DND-41 (cell line): Measurements from ENCODE around the gene COQ5.

Experiments
- ATAC-seq: fragments of 200-7000 bp; cut with Tn5 transposase; 3 replicates; pipeline ENCODE4 v1.9.1; 2021; ENCODE audit warnings: low read depth; ENCODE audit not compliant: insufficient read depth
- DNase-seq: peaks from one replicate; pipeline ENCODE4 v3.0.0-alpha.2; 2020
- H2AFZ ChIP-seq: 2 replicates; pipeline ENCODE4 v1.6.0; 2012; ENCODE audit warnings: low read depth, low read length
- H3K27ac ChIP-seq: 2 replicates; pipeline ENCODE4 v1.5.1; 2012; ENCODE audit warnings: low read length, inconsistent platforms
- H3K27me3 ChIP-seq: fragments of 200-600 bp; sonication (generic); 2 replicates; pipeline ENCODE4 v1.6.0; 2012; ENCODE audit warnings: low read length, mild to moderate bottlenecking, inconsistent platforms; ENCODE audit not compliant: insufficient read depth, poor library complexity
- H3K36me3 ChIP-seq: 2 replicates; pipeline ENCODE4 v1.5.1; 2012; ENCODE audit warnings: low read length, inconsistent platforms; ENCODE audit not compliant: insufficient read depth
- H3K4me1 ChIP-seq: 2 replicates; pipeline ENCODE4 v1.5.1; 2012; ENCODE audit warnings: mild to moderate bottlenecking, low read length; ENCODE audit not compliant: insufficient read depth
- H3K4me2 ChIP-seq: 2 replicates; pipeline ENCODE4 v1.6.0; 2012; ENCODE audit warnings: mild to moderate bottlenecking, moderate library complexity, low read length, inconsistent platforms; ENCODE audit not compliant: insufficient read depth
- H3K4me3 ChIP-seq, 2 experiments: fragments of 200-600 bp in 1 of 2; shearing (Covaris generic) in 1 of 2; 2 replicates each; pipeline ENCODE4 v1.5.1; 2012 to 2016; ENCODE audit warnings: inconsistent platforms in 2 of 2, low read length in 2 of 2, mild to moderate bottlenecking in 2 of 2, low read depth in 1 of 2, moderate library complexity in 1 of 2
- H3K79me2 ChIP-seq: 2 replicates; pipeline ENCODE4 v1.6.0; 2012; ENCODE audit warnings: low read length, inconsistent platforms; ENCODE audit not compliant: insufficient read depth
- H3K9ac ChIP-seq: 2 replicates; pipeline ENCODE4 v1.6.0; 2012; ENCODE audit warnings: low read depth, mild to moderate bottlenecking, inconsistent platforms, low read length, moderate library complexity
- H3K9me3 ChIP-seq: 2 replicates; pipeline ENCODE4 v1.5.1; 2012; ENCODE audit warnings: low read length, moderate library complexity, mild to moderate bottlenecking, inconsistent platforms; ENCODE audit not compliant: insufficient read depth, severe bottlenecking
- H4K20me1 ChIP-seq: 2 replicates; pipeline ENCODE4 v1.6.0; 2012; ENCODE audit warnings: low read length; ENCODE audit not compliant: insufficient read depth
- CTCF ChIP-seq: IDR thresholded peaks from 2 replicates; pipeline ENCODE4 v1.5.1; 2012; ENCODE audit warnings: borderline replicate concordance, low read length, moderate library complexity, mild to moderate bottlenecking; ENCODE audit not compliant: poor library complexity, severe bottlenecking; ENCODE audit errors: extremely low read depth
- EZH2 ChIP-seq: IDR thresholded peaks from 3 replicates; pipeline ENCODE4 v1.6.1; 2012; ENCODE audit warnings: borderline replicate concordance, low read depth, mild to moderate bottlenecking, moderate library complexity, low read length, inconsistent platforms; ENCODE audit not compliant: severe bottlenecking

Gene COQ5

GRCh38 chr12:120497524-120498150, 31.3 kb downstream of the COQ5 start:
- Histone ChIP-seq H3K9ac (peak overlapping the region; percentile 62), H2AFZ (no peak overlapping the region), H4K20me1 (peaks cover 25% of the 10 kb centered on the region), H3K4me2 (peak overlapping the region; percentile 89), H3K36me3 (peaks cover 35% of the 10 kb centered on the region), H3K9me3 (no peaks in the 10 kb centered on the region), H3K4me3 (peak overlapping the region; percentile 89 to 90), H3K27me3 (no peaks in the 10 kb centered on the region), H3K4me1 (peaks cover 25% of the 10 kb centered on the region), H3K79me2 (peaks cover 37% of the 10 kb centered on the region), H3K27ac (peak overlapping the region; percentile 63; the same call in 1 of the 2 replicates)
- DNase-seq (no peak), ATAC-seq (no peak)
- TF ChIP-seq CTCF: no peak
- no peak for TF ChIP-seq EZH2

GRCh38 chr12:120496413-120497340, 32.3 kb downstream of the COQ5 start:
- Histone ChIP-seq H2AFZ (peak overlapping the region; percentile 67), H3K27ac (peak overlapping the region; percentile 66), H3K4me3 (peak overlapping the region; percentile 89 to 90), H3K36me3 (peaks cover 35% of the 10 kb centered on the region), H3K9ac (peak overlapping the region; percentile 62), H3K79me2 (peaks cover 37% of the 10 kb centered on the region), H3K4me2 (peak overlapping the region; percentile 89), H3K9me3 (no peaks in the 10 kb centered on the region), H3K4me1 (peaks cover 25% of the 10 kb centered on the region), H3K27me3 (no peaks in the 10 kb centered on the region), H4K20me1 (peaks cover 25% of the 10 kb centered on the region)
- peak; percentile 39 for TF ChIP-seq CTCF
- no peak for TF ChIP-seq EZH2
- ATAC-seq (peak; percentile 33), DNase-seq (peak; percentile 66)

- Histone ChIP-seq H3K9me3 (no peaks in the 10 kb centered on the region), H2AFZ (peak within 1 kb of the TSS; percentile 67), H4K20me1 (peaks cover 25% of the 10 kb centered on the region), H3K27me3 (no peaks in the 10 kb centered on the region), H3K4me1 (peaks cover 25% of the 10 kb centered on the region), H3K4me3 (peak within 1 kb of the TSS; percentile 89 to 90), H3K79me2 (peaks cover 37% of the 10 kb centered on the region), H3K36me3 (peaks cover 32% of the 10 kb centered on the region), H3K9ac (peak within 1 kb of the TSS; percentile 62), H3K27ac (peak within 1 kb of the TSS; percentile 66), H3K4me2 (peak within 1 kb of the TSS; percentile 89)
- ATAC-seq (peak; percentile 93), DNase-seq (peak; percentile 98)
- TF ChIP-seq EZH2 (no peak), CTCF (no peak)
These were observed 33.1 kb downstream of the COQ5 start, which contains the start of gene DYNLL1 for GRCh38 chr12:120495731-120496412. Gene DYNLL1 (plus strand): TSS chr12:120496113. CDS start chr12:120496422, 309 bp downstream.
